B cell (primary cell): ENCODE data around the gene PXDC1. TPM values are rescaled to one million over a fixed set of nuclear protein-coding genes. Genes with fewer than 3 reads are reported as not detected.
A peak's percentile ranks its signal among the peaks of the same experiment; 100 is the strongest.

Experiments used
- ATAC-seq: fragments of 200-7000 bp; cut with Tn5 transposase; one replicate; pipeline ENCODE4 v1.10.0; 2021; ENCODE audit warnings: low read depth, mild to moderate bottlenecking, moderate number of reproducible peaks, moderate library complexity
- CTCF ChIA-PET: fragments of 350-600 bp; sonication (Branson Sonifier 250); formaldehyde crosslinking; loops from one replicate; lab custom pipeline; 2021; ENCODE audit warnings: antibody characterized with exemption, inconsistent platforms; lab: Charles Lee
- POLR2A ChIA-PET: fragments of 350-600 bp; sonication (Branson Sonifier 250); formaldehyde crosslinking; loops from one replicate; lab custom pipeline; 2021; ENCODE audit warnings: antibody characterized with exemption; lab: Charles Lee
- DNase-seq: peaks from one replicate; pipeline ENCODE4 v3.0.0; 2013
- H2AFZ ChIP-seq: 2 replicates; pipeline ENCODE4 v1.6.1; 2012; ENCODE audit warnings: mild to moderate bottlenecking, low read depth, low read length; ENCODE audit not compliant: insufficient read depth, poor library complexity, severe bottlenecking
- H3K27ac ChIP-seq, 2 donors: 1 replicate in 1 of 2; 2 replicates in 1 of 2; pipeline ENCODE4 v1.5.1; 2012 to 2013; ENCODE audit warnings: low read length in 2 of 2, mild to moderate bottlenecking in 2 of 2, moderate library complexity in 1 of 2
- H3K27me3 ChIP-seq, 4 experiments: fragments of 200-600 bp in 1 of 4; sonication (generic) in 1 of 4; replicated peaks in 1 of 4; 1 replicate in 2 of 4; 2 replicates in 2 of 4; pipeline versions ENCODE4 v1.6.1 to v1.7.0; 2013 to 2016; ENCODE audit warnings: low read length in 3 of 4, mild to moderate bottlenecking in 2 of 4, mixed read lengths in 1 of 4, moderate library complexity in 1 of 4; ENCODE audit not compliant: insufficient read depth in 4 of 4, control insufficient read depth in 3 of 4; ENCODE audit errors: control extremely low read depth in 1 of 4
- H3K36me3 ChIP-seq, 2 experiments: replicated peaks in 1 of 2; 1 replicate in 1 of 2; 2 replicates in 1 of 2; pipeline versions ENCODE4 v1.6.1 to v1.7.1; 2013; ENCODE audit warnings: low read length in 1 of 2; ENCODE audit not compliant: insufficient read depth in 2 of 2, control insufficient read depth in 1 of 2; ENCODE audit errors: control extremely low read depth in 1 of 2, extremely low read depth in 1 of 2
- H3K4me1 ChIP-seq, 2 donors: fragments of 200-600 bp in 1 of 2; sonication (generic) in 1 of 2; 1 replicate in 1 of 2; 2 replicates in 1 of 2; pipeline versions ENCODE4 v1.5.1 to v1.6.1; 2013 to 2017; ENCODE audit warnings: low read length in 2 of 2; ENCODE audit not compliant: control insufficient read depth in 2 of 2, insufficient read depth in 2 of 2
- H3K4me2 ChIP-seq: replicated peaks from 2 replicates; pipeline ENCODE3; 2012; ENCODE audit warnings: mild to moderate bottlenecking, low read depth, low read length; ENCODE audit not compliant: poor library complexity, severe bottlenecking
- H3K4me3 ChIP-seq, 5 experiments: fragments of 200-600 bp in 1 of 5; sonication (generic) in 1 of 5; 1 replicate in 3 of 5; 2 replicates in 2 of 5; pipeline versions ENCODE4 v1.5.1 to v1.7.0; 2011 to 2016; ENCODE audit warnings: low read length in 4 of 5, mild to moderate bottlenecking in 4 of 5, low read depth in 2 of 5, control low read depth in 1 of 5, moderate library complexity in 1 of 5; ENCODE audit not compliant: insufficient read depth in 1 of 5; ENCODE audit errors: control extremely low read depth in 1 of 5, extremely low read depth in 1 of 5
- H3K79me2 ChIP-seq: fragments of 200-600 bp; sonication (generic); one replicate; pipeline ENCODE4 v1.6.0; 2016; ENCODE audit warnings: low read length; ENCODE audit not compliant: control insufficient read depth, insufficient read depth
- H3K9ac ChIP-seq: fragments of 200-600 bp; sonication (generic); 2 replicates; pipeline ENCODE4 v1.6.1; 2017; ENCODE audit warnings: mild to moderate bottlenecking, low read length, moderate library complexity
- H3K9me3 ChIP-seq, 3 donors: one replicate each; pipeline versions ENCODE4 v1.6.1 to v1.7.1; 2013; ENCODE audit warnings: low read length in 2 of 3; ENCODE audit not compliant: control insufficient read depth in 2 of 3, insufficient read depth in 1 of 3; ENCODE audit errors: control extremely low read depth in 1 of 3
- H4K20me1 ChIP-seq: 2 replicates; pipeline ENCODE4 v1.6.0; 2012; ENCODE audit warnings: mild to moderate bottlenecking, low read length; ENCODE audit not compliant: insufficient read depth, control insufficient read depth, poor library complexity, severe bottlenecking
- H3K27ac Mint-ChIP-seq: one replicate; pipeline ENCODE4 v1.8.0; 2021; ENCODE audit warnings: mixed read lengths
- H3K27me3 Mint-ChIP-seq: one replicate; pipeline ENCODE4 v1.8.0; 2021; ENCODE audit warnings: mixed read lengths
- H3K4me1 Mint-ChIP-seq: one replicate; pipeline ENCODE4 v1.8.0; 2021; ENCODE audit warnings: mixed read lengths
- H3K4me3 Mint-ChIP-seq: one replicate; pipeline ENCODE4 v1.8.0; 2021; ENCODE audit warnings: mixed read lengths
- H3K9me3 Mint-ChIP-seq: one replicate; pipeline ENCODE4 v1.8.0; 2022; ENCODE audit warnings: mixed read lengths; ENCODE audit not compliant: insufficient read depth
- EZH2 ChIP-seq: IDR thresholded peaks from 2 replicates; pipeline ENCODE4 v1.6.1; 2012; ENCODE audit warnings: borderline replicate concordance, low read depth, mild to moderate bottlenecking, moderate library complexity, low read length; ENCODE audit not compliant: insufficient read depth, poor library complexity, severe bottlenecking
- WGBS: methylation state at CpG from one replicate; pipeline ENCODE4 v1.1.5; 2013; ENCODE audit warnings: missing lambda C conversion rate; ENCODE audit not compliant: insufficient coverage; 5-methylcytosine and 5-hydroxymethylcytosine counted together
- intact Hi-C: fragments of 100-400 bp; cut with micrococcal nuclease; formaldehyde crosslinking; loops from one replicate; pipeline ENCODE4 v1.10.0; 2022
- polyA plus RNA-seq: library from polyadenylated mRNA; depleted of rRNA; stranded (reverse); fragments of >200 nt; gene quantifications from 2 replicates; pipeline ENCODE4 v1.2.3, GENCODE V29; 2012
- total RNA-seq, 2 donors: library from RNA; stranded (reverse); fragments of 120-200 nt in 1 of 2; gene quantifications; 1 replicate in 1 of 2; 2 replicates in 1 of 2; pipeline versions ENCODE4 v1.2.3 to v1.2.4, GENCODE V29; 2013 to 2022
- TF ChIP-seq, protein P1 (sequence below): fragments of 200-600 bp; IDR thresholded peaks from one replicate; pipeline ENCODE4 v1.8.0; 2022; ENCODE audit warnings: antibody characterized with exemption, mild to moderate bottlenecking

Gene PXDC1
- total and polyA plus RNA-seq, 2 donors (not counting 1 experiment from before 2014, with no cell fraction given): 4.7 to 18.9 TPM

- peaks cover 0 to 12% (median 0%) of the 10 kb centered on the region in 3 donors for H3K9me3 ChIP-seq
- peak overlapping the region; percentile 39 to 49 for H3K27ac ChIP-seq
- WGBS: 29% methylated on average over 2 of the region's 3 CpGs
- intact Hi-C loops: no loop called here
- H4K20me1 ChIP-seq: no peaks in the 10 kb centered on the region
- H3K79me2 ChIP-seq: no peaks in the 10 kb centered on the region
- H3K36me3 ChIP-seq: no peaks in the 10 kb centered on the region
- peaks cover 7% of the 10 kb centered on the region for H3K27me3 Mint-ChIP-seq
- H3K4me3 ChIP-seq: no peak overlapping the region
- no peaks in the 10 kb centered on the region for H3K9me3 Mint-ChIP-seq
- peak overlapping the region; percentile 89 for H3K27ac Mint-ChIP-seq
- POLR2A ChIA-PET: interaction anchor here (0.7 to 1.0 kb wide), 3 partner anchors 10 to 92 kb away, joined by 5 to 7 read pairs (median 7); partner anchors contain the start of gene FAM50B
- DNase-seq: peak; percentile 51
- peak overlapping the region; percentile 48 for H3K4me2 ChIP-seq
- TF ChIP-seq, protein P1, sequence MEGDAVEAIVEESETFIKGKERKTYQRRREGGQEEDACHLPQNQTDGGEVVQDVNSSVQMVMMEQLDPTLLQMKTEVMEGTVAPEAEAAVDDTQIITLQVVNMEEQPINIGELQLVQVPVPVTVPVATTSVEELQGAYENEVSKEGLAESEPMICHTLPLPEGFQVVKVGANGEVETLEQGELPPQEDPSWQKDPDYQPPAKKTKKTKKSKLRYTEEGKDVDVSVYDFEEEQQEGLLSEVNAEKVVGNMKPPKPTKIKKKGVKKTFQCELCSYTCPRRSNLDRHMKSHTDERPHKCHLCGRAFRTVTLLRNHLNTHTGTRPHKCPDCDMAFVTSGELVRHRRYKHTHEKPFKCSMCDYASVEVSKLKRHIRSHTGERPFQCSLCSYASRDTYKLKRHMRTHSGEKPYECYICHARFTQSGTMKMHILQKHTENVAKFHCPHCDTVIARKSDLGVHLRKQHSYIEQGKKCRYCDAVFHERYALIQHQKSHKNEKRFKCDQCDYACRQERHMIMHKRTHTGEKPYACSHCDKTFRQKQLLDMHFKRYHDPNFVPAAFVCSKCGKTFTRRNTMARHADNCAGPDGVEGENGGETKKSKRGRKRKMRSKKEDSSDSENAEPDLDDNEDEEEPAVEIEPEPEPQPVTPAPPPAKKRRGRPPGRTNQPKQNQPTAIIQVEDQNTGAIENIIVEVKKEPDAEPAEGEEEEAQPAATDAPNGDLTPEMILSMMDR: no peak
- no peak for TF ChIP-seq EZH2
- no peak overlapping the region for H3K9ac ChIP-seq
- peak overlapping the region; percentile 33 for H2AFZ ChIP-seq
- CTCF ChIA-PET: interaction anchor here (0.6 to 3.3 kb wide), 10 partner anchors 10 to 399 kb away, joined by 3 to 18 read pairs (median 6); partner anchors contain the start of gene FAM50B
- peaks cover 0 to 19% (median 5%) of the 10 kb centered on the region in 4 experiments for H3K27me3 ChIP-seq
- peak overlapping the region; percentile 27 for H3K4me3 Mint-ChIP-seq
- H3K4me1 Mint-ChIP-seq: peaks cover 28% of the 10 kb centered on the region
- ATAC-seq: peak; percentile 22
- peaks cover 20 to 27% of the 10 kb centered on the region in 2 donors for H3K4me1 ChIP-seq
Measured at GRCh38 chr6:3756546-3756945, 5.0 kb upstream of the PXDC1 start.
